GM12891 (cell line): ENCODE measurements around the gene CPSF3.

Experiments
- PAX5 ChIP-seq: IDR thresholded peaks from 2 replicates; pipeline ENCODE4 v1.6.1; 2011; ENCODE audit warnings: low read length, moderate library complexity, mild to moderate bottlenecking; ENCODE audit not compliant: insufficient read depth, severe bottlenecking
- POLR2A ChIP-seq: IDR thresholded peaks from 2 replicates; pipeline ENCODE4 v1.6.1; 2011; ENCODE audit warnings: low read depth, low read length, control low read depth
- POLR2AphosphoS5 ChIP-seq: IDR thresholded peaks from 2 replicates; pipeline ENCODE4 v1.6.1; 2011; ENCODE audit warnings: low read depth, low read length, control low read depth
- POU2F2 ChIP-seq: IDR thresholded peaks from 2 replicates; pipeline ENCODE4 v1.6.1; 2011; ENCODE audit warnings: low read depth, mild to moderate bottlenecking, control low read depth, low read length, moderate library complexity
- SPI1 ChIP-seq: IDR thresholded peaks from 2 replicates; pipeline ENCODE4 v1.6.1; 2011; ENCODE audit warnings: low read depth, low read length, control low read depth
- TAF1 ChIP-seq: IDR thresholded peaks from 2 replicates; pipeline ENCODE4 v1.6.1; 2011; ENCODE audit warnings: low read depth, low read length, control low read depth

DNA sequence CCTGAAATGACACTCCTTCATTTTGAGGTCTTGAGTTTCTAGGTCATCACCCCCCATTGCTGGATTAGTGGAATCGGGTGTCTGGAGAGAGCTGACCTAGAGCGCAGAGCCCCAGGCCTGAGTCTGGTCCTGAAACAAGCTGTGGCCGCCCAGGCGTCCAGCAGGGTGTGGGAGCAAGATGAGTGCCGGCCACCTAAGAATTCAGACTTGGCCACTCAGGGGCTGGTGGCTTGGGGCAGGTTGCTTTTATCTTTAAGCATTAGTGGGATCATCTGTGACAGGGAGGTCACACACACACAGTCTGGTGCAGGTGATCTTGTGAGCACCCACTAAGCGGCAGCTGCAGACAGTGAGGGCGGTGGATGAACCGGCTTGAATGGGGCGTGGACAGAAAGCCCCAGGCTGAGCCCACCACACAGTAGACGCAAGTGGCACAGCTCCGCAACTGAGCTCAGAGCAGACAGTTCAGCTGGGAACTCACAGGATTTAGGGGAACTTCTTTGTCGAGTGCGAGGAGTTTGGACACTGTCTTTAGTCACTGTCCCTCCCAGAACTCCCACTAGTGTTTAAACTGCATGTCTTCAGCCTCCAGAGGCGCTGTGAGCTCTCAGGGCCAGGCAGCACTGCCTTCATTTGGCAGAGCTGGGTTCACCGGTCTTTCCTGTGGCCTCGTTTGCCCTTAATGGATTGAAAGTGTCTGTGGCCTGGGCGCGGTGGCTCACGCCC is 21.6 kb upstream of the CPSF3 start:
- TF ChIP-seq TAF1 (no peak), POLR2AphosphoS5 (no peak), POLR2A (no peak), SPI1 (no peak), POU2F2 (no peak), PAX5 (no peak)
